HT1080 (cell line): ENCODE results near the gene NHP2. TPM values are rescaled to one million over a fixed set of nuclear protein-coding genes. Genes with fewer than 3 reads are reported as not detected.

ENCODE experiments used
- DNase-seq: peaks from one replicate; pipeline ENCODE4 v3.0.0-alpha.2; 2015; ENCODE audit warnings: low read depth
- total RNA-seq: library from RNA; depleted of rRNA; stranded (reverse); fragments of >200 nt; shearing (Covaris generic); gene quantifications from 2 replicates; pipeline ENCODE4 v1.2.3, GENCODE V29; 2014; rRNA removed

The NHP2 gene
- total RNA-seq, 1 experiment from 2014 or later, result 563 TPM

DNA sequence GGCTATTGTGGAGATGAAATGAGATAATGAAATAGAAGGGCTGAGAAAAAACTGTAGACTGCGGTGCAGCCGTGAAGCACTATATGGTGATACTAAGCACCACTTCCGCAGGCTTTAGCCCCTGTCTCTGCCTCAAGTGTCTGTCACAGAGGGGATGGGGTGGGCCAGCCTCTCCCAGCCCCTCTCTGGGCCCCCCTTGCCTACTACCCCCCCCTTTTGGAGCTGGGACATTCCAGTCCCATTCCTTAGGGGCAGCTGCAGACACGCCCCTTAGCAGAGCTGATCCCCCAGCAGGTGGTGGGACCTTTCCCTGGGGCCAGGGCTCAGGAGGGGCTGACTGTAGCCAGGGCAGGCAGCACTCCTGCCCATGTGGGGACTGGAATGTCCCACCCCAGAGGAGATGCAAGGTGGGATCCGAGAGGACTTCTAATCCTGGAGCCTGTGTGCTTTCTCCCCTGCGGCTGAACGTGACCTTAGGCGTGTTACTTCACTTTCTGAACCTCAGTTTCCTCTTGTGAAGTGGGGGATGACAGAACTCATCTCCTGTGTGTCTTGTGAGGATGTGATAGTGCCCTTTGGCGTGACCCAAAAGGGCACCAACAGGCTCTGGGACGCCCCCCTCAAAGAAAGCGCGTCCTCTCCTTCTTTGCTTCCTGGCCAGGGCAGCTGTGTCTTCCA is 38.4 kb downstream of the NHP2 start:
- no peak for DNase-seq

DNA sequence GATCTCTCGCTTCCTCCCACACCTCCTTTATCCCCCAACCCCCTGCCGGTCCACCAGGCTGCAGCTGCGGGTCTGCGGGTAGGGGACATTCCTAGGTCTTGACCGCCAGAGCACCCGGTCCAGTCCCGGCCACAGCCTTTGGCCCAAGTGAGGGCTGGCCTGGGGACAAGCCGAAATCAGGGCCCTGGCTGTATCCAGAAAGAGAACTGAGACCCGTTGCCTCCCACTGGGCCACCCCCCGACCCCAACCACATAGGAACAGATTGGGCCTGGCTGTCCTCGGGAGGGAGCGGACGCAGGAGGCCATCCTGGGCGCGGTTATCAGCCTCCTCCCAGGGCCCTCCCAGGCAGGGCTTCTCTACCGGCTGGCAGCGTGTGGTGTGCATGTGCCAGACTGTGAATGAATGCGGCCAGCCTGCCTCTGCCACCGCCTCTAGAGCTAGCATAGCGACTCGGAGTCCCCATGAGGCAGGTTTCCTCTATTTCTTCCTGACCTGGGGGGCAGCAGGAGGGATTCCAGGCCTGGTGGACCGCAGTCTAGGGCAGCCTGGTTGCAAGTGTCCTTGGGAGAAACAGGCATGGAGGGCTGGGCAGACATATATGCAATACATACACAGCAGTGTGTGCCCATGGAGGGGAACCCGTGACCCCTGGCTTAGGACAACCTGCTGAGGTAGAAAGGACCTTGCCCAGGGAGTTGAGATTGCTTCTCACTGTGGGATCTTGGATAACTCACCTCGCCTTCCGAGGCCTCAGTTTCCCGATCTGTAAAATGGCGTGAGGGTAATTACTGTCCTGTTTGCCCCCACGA is 39.2 kb downstream of the NHP2 start:
- no peak for DNase-seq

DNA sequence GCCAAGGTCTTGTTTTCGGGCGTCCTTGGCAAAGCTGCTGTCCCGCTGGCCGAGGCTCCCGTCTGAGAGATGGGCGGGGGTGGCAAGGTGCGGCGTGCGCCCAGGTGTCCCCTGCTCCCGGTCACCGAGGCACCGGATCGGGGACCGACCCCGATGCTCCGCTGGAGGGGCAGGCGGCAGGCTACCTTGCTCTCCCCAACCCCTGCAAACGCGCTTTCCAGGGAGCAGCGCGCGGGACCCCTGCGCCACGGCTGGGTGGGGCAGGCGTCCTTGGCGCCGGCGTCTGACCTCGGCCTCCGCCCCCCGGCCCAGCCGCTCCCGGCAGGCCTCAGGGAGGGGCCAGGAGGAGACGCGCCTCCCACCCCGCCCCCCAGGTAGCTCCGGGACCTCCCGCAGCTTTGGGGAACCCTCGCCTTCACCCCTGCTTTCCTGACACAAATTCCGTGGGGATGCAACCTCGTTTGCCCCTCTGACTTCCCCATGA is 39.8 kb downstream of the NHP2 start:
- no peak for DNase-seq

DNA sequence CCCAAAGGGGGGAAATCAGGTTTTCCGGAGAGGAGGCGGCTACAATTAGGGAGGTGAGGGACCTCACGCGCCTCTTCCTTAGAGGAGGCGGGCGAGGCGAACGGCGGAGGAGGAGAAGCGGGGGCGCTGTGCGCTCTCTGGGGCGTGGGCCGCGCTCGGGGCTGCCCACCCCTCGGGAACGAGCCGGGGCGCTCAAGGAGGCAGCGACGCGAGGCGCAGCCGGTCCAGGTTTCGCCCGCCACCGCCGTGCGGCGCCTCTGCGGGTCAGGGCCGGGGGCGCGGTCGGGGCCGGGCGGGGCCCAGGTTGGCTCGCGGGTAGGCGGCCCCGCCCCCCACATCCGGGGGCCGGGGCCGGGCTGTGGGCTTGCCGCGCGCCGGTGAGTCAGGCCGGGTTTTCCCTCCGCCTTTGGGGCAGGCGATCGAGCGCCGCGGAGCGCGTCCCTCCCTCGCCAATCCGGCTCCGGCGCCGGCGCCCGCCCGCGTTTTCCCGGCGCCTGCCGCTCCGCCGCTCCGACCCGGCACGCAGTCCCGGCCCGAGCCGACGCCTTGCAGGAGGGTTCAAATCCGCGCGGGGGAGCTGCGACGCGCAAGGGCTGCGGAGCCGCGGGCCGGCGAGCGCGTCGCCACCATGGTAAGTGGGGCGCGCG is 40.4 kb downstream of the NHP2 start, which contains the start of gene N4BP3:
Gene N4BP3, plus strand, starts transcription at position 392 of the 647 bp plus-strand sequence. CDS start 6,052 bp downstream, outside the sequence.
- DNase-seq, result no peak

DNA sequence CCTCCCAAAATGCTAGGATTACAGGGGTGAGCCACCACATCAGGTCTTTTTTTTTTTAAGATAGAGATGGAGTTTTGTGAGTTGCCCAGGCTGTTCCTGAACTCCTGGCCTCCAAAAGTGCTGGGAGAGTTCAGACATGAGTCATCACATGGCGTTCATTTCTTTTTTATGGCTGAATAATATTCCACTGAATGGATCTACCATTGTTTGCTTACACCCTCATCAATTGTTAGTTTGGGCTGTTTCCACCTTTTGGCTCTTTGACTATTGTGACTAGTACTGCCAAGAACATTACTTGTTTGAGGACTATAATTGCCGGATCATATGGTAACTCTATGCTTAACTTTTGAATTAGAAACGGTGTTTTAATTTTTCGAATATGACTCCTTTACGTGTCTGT is 41.1 kb downstream of the NHP2 start:
- no peak for DNase-seq

DNA sequence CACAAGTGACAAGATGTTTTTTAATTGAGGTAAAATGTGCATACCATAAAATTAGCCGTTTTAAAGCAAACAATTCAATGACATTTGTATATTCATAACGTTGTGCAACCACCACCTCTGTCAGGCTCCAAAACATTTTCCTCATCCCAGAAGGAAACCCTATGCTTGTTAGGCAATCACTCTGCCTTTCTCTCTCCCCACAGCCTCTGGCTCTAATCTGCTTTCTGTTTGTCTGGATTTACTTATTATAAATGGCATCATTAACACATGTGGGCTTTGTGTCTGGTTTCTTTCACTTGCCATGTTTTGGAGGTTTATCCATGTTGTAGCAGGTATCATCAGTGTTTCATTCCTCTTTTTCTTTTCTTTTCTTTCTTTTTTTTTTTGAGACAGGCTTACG is 41.8 kb downstream of the NHP2 start:
- no peak for DNase-seq

DNA sequence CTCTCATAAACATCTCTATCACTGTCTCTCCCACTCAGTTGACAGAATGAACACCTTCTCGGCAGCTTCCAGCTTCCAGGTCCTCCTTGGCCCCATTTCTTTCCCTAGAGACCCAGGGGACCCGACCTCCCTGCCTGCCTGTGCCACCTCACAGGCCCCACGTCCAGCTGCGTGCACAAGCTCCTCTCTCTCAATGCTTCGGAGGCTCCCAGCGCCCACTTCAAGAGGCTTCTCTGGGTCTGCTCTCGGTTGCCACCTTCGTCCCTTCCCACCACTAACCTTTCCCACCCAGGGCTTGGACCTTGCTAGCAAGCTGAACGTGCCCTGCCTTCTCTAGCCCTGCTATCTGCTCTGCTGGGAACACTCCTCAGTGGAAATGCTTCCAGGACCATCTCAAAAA is 43.2 kb downstream of the NHP2 start:
- DNase-seq, result no peak

DNA sequence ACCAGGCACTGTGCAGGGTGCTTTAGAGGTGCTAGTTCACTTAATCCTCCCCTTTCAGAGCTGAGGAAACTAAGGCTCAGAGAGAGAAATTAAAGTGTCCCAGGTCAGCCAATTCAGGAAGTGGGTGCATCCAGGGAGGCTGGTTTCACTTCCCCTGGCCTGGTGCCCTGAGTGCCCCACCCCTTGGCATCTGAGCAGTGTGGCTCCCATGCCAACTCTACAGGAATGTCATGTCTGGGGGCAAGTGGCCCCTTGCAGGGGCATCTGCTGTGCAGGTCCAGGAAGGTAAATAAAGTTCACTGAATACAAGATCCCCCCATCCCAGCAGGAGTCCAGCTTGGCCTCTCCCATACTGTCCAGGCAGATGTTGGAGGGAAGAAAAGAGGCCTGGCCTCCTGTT is 44.7 kb downstream of the NHP2 start:
- DNase-seq, result no peak

DNA sequence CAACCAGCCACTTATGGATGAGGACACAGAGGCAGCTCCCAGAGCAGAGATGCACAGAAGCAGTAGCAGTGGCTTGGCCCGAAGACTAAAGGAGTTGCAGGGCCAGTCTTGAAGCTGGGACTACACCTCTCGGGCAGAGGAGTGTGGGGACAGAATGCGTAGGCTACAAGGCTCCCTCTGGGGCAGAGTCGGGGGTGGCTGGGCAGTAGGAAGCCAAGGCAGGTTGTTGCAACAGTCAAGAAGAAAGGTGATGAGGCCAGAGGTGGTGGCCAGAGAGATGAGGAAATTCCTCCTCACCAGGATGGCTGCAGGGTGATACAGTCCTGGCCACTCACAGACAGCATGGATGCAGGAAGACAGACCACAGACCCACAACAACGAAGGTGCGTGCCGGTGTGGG is 45.2 kb downstream of the NHP2 start:
- no peak for DNase-seq

DNA sequence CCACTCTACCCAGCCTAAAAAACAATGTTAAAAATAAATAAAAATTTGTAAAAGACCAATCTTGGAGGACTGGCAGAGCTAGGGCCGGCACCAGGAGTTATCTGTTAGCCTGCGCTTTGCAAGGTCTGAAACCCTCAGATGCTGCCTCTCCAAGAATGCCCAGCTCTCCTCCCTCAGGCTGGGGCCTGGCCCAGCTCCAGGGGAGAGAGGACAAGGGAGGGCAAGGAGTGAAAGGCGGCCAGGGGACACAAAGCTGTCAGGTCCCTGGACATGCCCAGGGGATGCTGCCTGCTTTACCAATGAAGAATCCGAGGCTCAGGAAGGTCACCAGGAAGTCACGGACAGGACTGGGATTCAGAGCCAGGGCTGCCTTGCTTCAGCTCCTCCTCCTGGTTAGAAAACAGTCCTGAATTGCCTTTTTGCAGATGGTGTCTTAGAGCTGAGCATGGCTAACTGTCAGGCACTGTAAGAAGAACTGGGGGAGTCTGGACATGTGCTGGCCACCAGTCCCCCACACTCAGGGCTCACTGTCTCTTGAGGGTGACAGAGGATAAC is 45.9 kb downstream of the NHP2 start:
- DNase-seq, result no peak

DNA sequence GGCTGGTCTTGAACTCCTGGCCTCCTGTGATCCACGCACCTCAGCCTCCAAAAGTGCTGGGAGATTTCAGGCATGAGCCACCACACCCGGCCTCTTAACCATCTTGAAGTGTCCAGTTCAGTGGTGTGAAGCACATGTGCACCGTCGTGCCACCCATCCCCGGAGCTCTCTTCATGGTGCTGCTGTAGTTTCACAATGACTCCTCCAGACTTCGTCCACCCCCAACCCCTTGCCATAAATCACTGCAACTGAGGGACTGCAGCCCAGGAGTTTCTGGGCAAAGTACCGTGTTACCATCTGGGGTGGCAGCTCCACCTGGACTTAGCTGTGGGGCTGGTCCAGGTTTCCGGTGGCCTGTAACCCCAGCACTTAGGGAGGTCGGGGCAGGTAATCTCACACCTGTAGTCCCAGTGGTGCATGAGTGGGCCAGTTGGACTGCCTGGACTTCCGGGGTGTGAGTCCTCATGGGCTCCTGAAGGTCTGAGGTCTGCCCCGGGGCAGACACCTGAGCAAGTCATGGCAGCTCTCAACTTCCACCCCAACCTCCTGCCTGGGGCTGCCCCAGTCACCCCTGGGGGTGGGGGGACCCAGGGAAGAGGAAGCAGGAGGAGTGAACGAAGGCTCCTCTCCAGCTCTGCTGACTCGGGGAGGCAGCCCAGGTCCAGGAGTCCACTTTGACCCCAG is 47.0 kb downstream of the NHP2 start:
- no peak for DNase-seq

DNA sequence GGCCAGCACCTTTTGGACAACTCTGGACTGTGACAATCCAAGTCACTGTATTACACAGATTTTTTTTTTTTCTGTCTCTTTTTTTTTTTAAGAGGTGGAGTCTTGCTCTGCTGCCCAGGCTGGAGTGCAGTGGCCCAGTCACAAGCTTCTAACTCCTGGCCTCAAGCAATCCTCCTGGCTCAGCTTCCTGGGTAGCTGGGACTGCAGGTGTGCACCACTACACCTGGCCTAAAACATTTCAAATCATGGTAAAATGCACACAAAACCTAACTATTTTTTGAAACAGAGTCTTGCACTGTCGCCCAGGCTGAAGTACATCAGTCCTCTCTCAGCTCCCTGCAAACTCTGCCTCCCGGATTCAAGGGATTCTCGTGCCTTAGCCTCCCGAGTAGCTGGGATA is 47.6 kb downstream of the NHP2 start:
- no peak for DNase-seq

DNA sequence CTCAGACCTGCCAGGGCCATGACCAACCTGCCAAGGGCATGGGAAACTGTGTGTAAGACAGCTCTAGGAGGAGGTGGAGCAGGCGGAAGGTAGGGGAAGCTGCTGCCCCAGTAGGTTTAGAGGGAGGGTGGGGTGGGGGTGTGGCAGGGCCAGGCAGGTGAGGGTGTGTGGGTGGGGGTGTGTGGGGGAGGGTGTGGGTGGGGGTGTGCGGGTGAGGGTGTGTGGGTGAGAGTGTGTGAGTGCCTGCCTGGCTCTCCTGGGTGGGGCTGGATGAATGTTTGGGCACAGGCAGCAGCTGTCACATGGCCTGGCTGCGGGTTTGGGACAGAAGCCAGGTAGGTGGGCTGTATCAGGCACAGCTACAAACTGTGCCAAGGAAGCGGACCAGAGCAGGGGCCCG is 49.2 kb downstream of the NHP2 start:
- no peak for DNase-seq

DNA sequence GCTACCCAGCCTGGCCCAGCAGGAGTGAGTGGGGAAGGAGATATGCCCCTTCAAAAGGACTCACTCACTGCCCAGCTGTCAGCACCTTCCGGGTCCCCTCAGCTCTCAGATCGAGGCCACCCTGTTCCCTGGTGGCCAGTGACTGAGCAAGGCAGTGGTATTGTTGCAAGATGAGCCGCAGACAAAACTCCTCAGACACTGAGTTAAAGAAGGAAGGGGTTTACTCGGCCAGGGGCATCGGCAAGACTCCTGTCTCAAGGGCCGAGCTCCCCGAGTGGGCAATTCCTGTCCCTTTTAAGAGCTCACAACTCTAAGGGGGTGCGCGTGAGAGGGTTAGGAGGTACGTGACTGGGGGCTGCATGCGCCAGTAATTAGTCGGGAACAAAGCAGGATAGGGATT is 50.1 kb downstream of the NHP2 start:
- DNase-seq, result no peak

Other genes with a start within 250 kb of the NHP2 start
- not detected in 2 replicates for gene PROP1, start 157.6 kb downstream of the NHP2 start, total RNA-seq
- 0.03 and 0.08 TPM in 2 replicates for gene N4BP3, start 40.4 kb downstream of the NHP2 start, total RNA-seq
- gene RMND5B, start 22.9 kb downstream of the NHP2 start, total RNA-seq, result 23.0 and 24.4 TPM in 2 replicates
- gene GMCL2, start 33.5 kb upstream of the NHP2 start, total RNA-seq, result not detected in 2 replicates
- gene HNRNPAB, start 50.6 kb upstream of the NHP2 start, total RNA-seq, result 142 and 170 TPM in 2 replicates
- gene PHYKPL, start 78.9 kb upstream of the NHP2 start, total RNA-seq, result 11.8 and 12.8 TPM in 2 replicates